OCI-LY1 (cell line): Measurements from ENCODE around the gene LRRFIP1.

ENCODE experiments used
- H2AFZ ChIP-seq: fragments of 200-600 bp; sonication (generic), shearing (Covaris generic); 2 replicates; pipeline ENCODE4 v1.6.0; 2014; ENCODE audit warnings: antibody characterized with exemption, mild to moderate bottlenecking, low read length
- H3F3A ChIP-seq: fragments of 200-600 bp; sonication (generic), shearing (Covaris generic); 2 replicates; pipeline ENCODE4 v1.6.0; 2014; ENCODE audit warnings: mild to moderate bottlenecking, antibody characterized with exemption, low read length, moderate library complexity; ENCODE audit not compliant: insufficient read depth
- H3K27ac ChIP-seq: fragments of 200-600 bp; sonication (generic); 2 replicates; pipeline ENCODE4 v1.5.1; 2014; ENCODE audit warnings: low read length, mixed run types, mild to moderate bottlenecking, low read depth; ENCODE audit not compliant: poor library complexity, severe bottlenecking
- H3K27me3 ChIP-seq: fragments of 200-600 bp; sonication (generic); 2 replicates; pipeline ENCODE4 v1.6.0; 2014; ENCODE audit warnings: antibody characterized with exemption, mild to moderate bottlenecking, low read length, moderate library complexity; ENCODE audit not compliant: insufficient read depth
- H3K36me3 ChIP-seq: fragments of 200-600 bp; sonication (generic); 2 replicates; pipeline ENCODE4 v1.6.1; 2014; ENCODE audit warnings: mild to moderate bottlenecking, antibody characterized with exemption, low read length, moderate library complexity, mixed read lengths; ENCODE audit not compliant: insufficient read depth
- H3K4me1 ChIP-seq: fragments of 200-600 bp; sonication (generic); 2 replicates; pipeline ENCODE4 v1.5.1; 2014; ENCODE audit warnings: mild to moderate bottlenecking, low read length, moderate library complexity; ENCODE audit not compliant: insufficient read depth, severe bottlenecking
- H3K4me2 ChIP-seq: fragments of 200-600 bp; sonication (generic), shearing (Covaris generic); 2 replicates; pipeline ENCODE4 v1.6.1; 2014; ENCODE audit warnings: low read length
- H3K4me3 ChIP-seq: fragments of 200-600 bp; sonication (generic); 2 replicates; pipeline ENCODE4 v1.5.1; 2014; ENCODE audit warnings: low read length, low read depth, mild to moderate bottlenecking, mixed read lengths; ENCODE audit not compliant: poor library complexity, severe bottlenecking
- H3K79me2 ChIP-seq: fragments of 200-600 bp; shearing (Covaris generic); 2 replicates; pipeline ENCODE4 v1.6.1; 2016; ENCODE audit warnings: mixed run types, low read length, mixed read lengths; ENCODE audit not compliant: insufficient read depth
- H3K9ac ChIP-seq: fragments of 200-600 bp; sonication (generic), shearing (Covaris generic); 2 replicates; pipeline ENCODE4 v1.6.1; 2014; ENCODE audit warnings: mild to moderate bottlenecking, low read length, mixed read lengths
- H3K9me2 ChIP-seq: fragments of 200-600 bp; sonication (generic), shearing (Covaris generic); 2 replicates; pipeline ENCODE4 v1.6.1; 2014; ENCODE audit warnings: low read depth, mild to moderate bottlenecking, low read length, mixed read lengths
- H3K9me3 ChIP-seq: fragments of 200-600 bp; shearing (Covaris generic); 2 replicates; pipeline ENCODE4 v1.6.1; 2014; ENCODE audit warnings: low read length, mixed read lengths
- H4K20me1 ChIP-seq: fragments of 200-600 bp; sonication (generic), shearing (Covaris generic); 2 replicates; pipeline ENCODE4 v1.6.0; 2016; ENCODE audit warnings: mild to moderate bottlenecking, low read length; ENCODE audit not compliant: insufficient read depth
- EZH2 ChIP-seq: fragments of 200-600 bp; sonication (generic), shearing (Covaris generic); IDR thresholded peaks from 2 replicates; pipeline ENCODE4 v1.8.0; 2017; ENCODE audit warnings: borderline replicate concordance, mixed run types, mild to moderate bottlenecking, antibody characterized with exemption, low read length, moderate library complexity, mixed read lengths
- TF ChIP-seq, protein P1 (sequence below): fragments of 200-600 bp; sonication (generic), shearing (Covaris generic); IDR thresholded peaks from 2 replicates; pipeline ENCODE4 v1.5.1; 2017; ENCODE audit warnings: mild to moderate bottlenecking, antibody characterized with exemption, low read length, moderate library complexity, mixed read lengths

LRRFIP1 gene

DNA sequence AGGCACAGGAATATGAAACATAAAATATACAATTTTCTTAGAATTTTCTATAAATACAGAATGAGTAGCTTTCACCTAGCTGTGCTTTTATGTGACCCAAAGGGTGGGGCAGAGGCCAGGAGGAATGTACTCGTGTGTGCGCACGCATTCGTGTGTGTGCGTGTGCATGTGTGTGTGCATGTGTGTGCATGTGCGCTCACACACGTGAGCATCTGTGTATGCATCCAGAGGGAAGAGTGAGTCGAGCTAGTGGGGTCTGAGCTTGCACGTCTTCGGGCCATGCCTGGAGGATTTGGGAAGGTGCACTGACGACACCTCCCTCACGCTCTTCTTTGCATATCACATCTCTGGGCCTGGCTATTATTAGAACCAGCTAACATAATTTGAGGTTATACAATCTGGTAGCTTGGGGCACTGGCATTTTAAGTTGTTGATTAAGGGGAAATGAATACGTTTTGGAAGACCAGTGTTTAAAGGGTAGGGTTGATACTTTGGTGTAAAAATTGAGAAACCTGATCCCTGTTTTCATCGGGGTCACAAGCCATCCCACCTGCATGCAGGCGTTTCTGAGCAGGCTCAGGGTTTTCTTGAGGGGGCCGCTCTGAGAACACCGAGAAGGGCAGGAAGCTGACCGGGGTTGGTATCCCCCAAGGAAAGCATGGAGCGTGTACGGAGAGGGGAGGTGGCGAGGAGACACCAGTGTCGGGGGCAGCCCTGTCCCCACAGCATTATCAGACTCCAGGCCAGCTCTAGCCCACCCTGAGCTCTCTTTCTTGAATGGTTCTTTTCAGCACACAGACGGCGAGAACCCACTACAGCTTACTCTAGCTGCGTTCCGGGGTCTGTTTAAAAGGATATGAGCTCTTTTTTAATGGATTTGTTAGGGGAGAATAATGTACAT, 85.3 kb downstream of the LRRFIP1 start:
- no peak for TF ChIP-seq EZH2
- TF ChIP-seq, protein P1, sequence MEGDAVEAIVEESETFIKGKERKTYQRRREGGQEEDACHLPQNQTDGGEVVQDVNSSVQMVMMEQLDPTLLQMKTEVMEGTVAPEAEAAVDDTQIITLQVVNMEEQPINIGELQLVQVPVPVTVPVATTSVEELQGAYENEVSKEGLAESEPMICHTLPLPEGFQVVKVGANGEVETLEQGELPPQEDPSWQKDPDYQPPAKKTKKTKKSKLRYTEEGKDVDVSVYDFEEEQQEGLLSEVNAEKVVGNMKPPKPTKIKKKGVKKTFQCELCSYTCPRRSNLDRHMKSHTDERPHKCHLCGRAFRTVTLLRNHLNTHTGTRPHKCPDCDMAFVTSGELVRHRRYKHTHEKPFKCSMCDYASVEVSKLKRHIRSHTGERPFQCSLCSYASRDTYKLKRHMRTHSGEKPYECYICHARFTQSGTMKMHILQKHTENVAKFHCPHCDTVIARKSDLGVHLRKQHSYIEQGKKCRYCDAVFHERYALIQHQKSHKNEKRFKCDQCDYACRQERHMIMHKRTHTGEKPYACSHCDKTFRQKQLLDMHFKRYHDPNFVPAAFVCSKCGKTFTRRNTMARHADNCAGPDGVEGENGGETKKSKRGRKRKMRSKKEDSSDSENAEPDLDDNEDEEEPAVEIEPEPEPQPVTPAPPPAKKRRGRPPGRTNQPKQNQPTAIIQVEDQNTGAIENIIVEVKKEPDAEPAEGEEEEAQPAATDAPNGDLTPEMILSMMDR: no peak
- Histone ChIP-seq H3K9ac (no peak overlapping the region), H4K20me1 (no peaks in the 10 kb centered on the region), H3K9me2 (no peaks in the 10 kb centered on the region), H3K9me3 (no peaks in the 10 kb centered on the region), H3K79me2 (peaks cover 11% of the 10 kb centered on the region; the same call in 1 of the 2 replicates), H3K4me1 (peaks cover 22% of the 10 kb centered on the region), H3K4me2 (no peak overlapping the region), H3F3A (no peaks in the 10 kb centered on the region), H2AFZ (no peak overlapping the region), H3K27ac (no peak overlapping the region), H3K36me3 (peaks cover 40% of the 10 kb centered on the region; the same call in 1 of the 2 replicates), H3K4me3 (no peak overlapping the region), H3K27me3 (no peaks in the 10 kb centered on the region)

DNA sequence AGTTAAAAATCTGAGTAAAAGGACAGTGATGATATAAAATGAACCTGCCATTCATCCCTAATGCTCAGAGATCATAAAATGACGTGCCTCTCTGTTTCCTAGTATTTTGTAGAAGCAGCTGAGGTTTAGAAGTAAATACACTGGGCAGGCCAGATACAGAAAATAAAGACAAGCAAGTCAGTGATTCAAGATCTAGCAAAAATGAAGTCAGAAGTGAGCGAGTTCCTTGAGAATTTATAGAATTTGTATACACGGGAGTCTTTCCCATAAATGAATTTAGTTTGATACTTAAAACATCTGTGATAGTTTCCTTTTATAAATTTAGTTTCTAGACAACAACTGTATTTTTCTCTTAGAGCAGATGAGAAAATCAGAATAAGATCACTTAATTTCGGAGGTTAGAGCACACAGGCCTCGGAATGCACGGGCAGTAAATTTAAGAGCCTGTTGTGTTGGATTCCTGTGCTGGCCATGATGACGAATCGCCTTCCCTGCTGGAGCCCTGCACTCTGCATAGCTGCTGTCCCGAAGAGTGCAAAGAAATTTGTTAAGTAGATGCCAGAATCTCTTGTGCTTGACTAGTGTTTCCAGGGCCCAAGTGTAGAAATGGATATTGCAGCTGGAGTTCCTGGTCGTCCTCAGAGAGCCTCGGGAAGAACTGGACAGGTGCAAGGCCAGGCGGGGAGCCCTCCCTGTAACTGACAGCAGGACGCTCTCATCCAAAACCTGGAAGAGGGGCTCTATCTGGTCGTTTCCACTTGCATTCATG, 87.5 kb downstream of the LRRFIP1 start:
- Histone ChIP-seq H3K4me3 (no peak overlapping the region), H3K27me3 (no peaks in the 10 kb centered on the region), H3K4me2 (no peak overlapping the region), H3K27ac (no peak overlapping the region), H3K9ac (no peak overlapping the region), H4K20me1 (no peaks in the 10 kb centered on the region), H3K36me3 (peaks cover 25% of the 10 kb centered on the region; the same call in 1 of the 2 replicates), H3F3A (no peaks in the 10 kb centered on the region), H3K9me2 (no peaks in the 10 kb centered on the region), H3K4me1 (peaks cover 22% of the 10 kb centered on the region), H2AFZ (no peak overlapping the region), H3K9me3 (no peaks in the 10 kb centered on the region), H3K79me2 (peaks cover 11% of the 10 kb centered on the region; the same call in 1 of the 2 replicates)
- no peak for TF ChIP-seq EZH2
- TF ChIP-seq, protein P1: no peak

DNA sequence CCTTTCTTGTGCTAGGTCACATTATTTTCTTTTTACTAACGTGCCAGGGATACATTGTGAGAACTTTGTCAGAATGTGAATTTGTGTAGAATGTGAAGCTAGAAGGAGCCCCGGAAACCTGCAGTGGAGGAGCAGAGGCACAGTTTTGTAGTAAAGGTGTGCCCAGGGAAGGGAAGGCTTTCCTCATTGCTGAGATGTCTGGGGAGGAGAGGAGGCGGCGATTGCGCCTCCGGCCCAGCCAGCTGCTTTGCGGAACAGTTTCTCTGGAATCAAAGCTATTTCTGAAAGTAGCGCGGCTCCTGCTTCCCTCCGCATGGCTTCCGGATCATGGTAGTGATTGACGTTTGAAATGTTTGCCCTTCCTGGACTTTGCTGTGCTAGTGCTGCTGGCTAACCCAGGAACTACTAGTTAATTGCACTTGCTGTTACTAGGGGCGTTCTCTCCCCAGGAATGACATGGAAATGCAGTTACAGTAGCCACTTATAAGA, 88.1 kb downstream of the LRRFIP1 start:
- Histone ChIP-seq H3K4me1 (peaks cover 22% of the 10 kb centered on the region), H3K4me3 (no peak overlapping the region), H3K36me3 (peaks cover 24% of the 10 kb centered on the region; the same call in 1 of the 2 replicates), H3K4me2 (no peak overlapping the region), H3K27ac (no peak overlapping the region), H3K9me2 (no peaks in the 10 kb centered on the region), H2AFZ (no peak overlapping the region), H3K9ac (no peak overlapping the region), H3K79me2 (peaks cover 11% of the 10 kb centered on the region; the same call in 1 of the 2 replicates), H4K20me1 (no peaks in the 10 kb centered on the region), H3K27me3 (no peaks in the 10 kb centered on the region), H3K9me3 (no peaks in the 10 kb centered on the region), H3F3A (no peaks in the 10 kb centered on the region)
- TF ChIP-seq EZH2: no peak
- TF ChIP-seq, protein P1: no peak
